ENCODE data around the gene SEMA4G. TPM values are rescaled to one million over a fixed set of nuclear protein-coding genes. Genes with fewer than 3 reads are reported as not detected.
"Not testable (repeated sequence)": the region's sequence is repeated elsewhere in the genome, so short reads cannot be mapped to it uniquely, and the experiment has no call there.

Gene SEMA4G
- total RNA-seq, 2 donors from 2014 or later, result 3.4 to 4.0 TPM

DNA sequence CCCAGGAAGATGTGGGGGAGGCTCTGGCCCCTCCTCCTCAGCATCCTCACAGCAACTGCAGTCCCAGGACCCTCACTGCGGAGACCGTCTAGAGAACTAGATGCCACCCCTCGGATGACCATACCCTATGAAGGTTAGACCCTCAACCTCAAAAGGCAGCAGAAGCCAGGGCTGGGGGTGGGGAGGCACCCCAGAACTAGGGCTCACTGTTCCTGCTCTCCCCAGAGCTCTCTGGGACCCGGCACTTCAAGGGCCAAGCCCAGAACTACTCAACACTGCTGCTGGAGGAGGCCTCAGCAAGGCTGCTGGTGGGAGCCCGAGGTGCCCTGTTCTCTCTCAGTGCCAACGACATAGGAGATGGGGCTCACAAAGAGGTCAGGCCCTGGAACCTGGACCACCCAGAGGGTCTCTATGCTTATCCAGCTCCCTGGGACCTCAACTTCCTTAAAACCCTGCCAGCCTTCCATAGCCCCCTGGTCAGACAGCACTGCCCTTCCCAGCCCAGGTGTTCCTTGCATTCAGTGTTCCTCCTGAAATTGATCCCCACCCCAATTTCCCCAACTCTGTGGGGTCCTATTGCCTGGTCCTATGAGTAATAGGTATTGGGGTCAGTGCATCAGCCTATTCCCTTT is 3.7 kb downstream of the SEMA4G start:
- DNase-seq (ENCODE audit: low spot score), result peak; percentile 42
- Histone ChIP-seq H3K36me3 (no peaks in the 10 kb centered on the region), H3K27me3 (no peaks in the 10 kb centered on the region), H3K27ac (no peak overlapping the region), H3K4me3 (no peak overlapping the region), H3K4me1 (peaks cover 0 to 15% of the 10 kb centered on the region in 2 donors), H3K9me3 (no peaks in the 10 kb centered on the region)
- TF ChIP-seq, protein P1, sequence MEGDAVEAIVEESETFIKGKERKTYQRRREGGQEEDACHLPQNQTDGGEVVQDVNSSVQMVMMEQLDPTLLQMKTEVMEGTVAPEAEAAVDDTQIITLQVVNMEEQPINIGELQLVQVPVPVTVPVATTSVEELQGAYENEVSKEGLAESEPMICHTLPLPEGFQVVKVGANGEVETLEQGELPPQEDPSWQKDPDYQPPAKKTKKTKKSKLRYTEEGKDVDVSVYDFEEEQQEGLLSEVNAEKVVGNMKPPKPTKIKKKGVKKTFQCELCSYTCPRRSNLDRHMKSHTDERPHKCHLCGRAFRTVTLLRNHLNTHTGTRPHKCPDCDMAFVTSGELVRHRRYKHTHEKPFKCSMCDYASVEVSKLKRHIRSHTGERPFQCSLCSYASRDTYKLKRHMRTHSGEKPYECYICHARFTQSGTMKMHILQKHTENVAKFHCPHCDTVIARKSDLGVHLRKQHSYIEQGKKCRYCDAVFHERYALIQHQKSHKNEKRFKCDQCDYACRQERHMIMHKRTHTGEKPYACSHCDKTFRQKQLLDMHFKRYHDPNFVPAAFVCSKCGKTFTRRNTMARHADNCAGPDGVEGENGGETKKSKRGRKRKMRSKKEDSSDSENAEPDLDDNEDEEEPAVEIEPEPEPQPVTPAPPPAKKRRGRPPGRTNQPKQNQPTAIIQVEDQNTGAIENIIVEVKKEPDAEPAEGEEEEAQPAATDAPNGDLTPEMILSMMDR (IDR thresholded peaks at IDR 0.05), result no peak

DNA sequence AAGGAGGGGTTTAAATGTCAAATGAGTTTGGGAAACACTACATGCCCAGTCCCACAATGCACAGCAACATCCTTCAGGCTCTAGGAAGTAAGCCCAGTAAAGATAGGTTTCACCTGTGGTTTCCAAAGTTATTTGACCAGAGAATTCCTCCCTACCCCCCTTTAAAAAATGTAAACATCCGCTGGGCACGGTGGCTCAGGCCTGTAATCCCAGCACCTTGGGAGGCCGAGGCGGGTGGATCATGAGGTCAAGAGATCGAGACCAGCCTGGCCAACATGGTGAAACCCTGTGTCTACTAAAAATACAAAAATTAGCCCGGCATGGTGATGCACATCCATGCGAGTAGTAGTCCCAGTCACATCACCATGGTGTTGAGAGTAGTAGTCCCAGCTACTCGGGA is 6.1 kb downstream of the SEMA4G start:
- H3K4me1 ChIP-seq; H3K27ac ChIP-seq; H3K36me3 ChIP-seq; H3K4me3 ChIP-seq; H3K9me3 ChIP-seq; DNase-seq (ENCODE audit: low spot score); H3K27me3 ChIP-seq: not testable (repeated sequence)

DNA sequence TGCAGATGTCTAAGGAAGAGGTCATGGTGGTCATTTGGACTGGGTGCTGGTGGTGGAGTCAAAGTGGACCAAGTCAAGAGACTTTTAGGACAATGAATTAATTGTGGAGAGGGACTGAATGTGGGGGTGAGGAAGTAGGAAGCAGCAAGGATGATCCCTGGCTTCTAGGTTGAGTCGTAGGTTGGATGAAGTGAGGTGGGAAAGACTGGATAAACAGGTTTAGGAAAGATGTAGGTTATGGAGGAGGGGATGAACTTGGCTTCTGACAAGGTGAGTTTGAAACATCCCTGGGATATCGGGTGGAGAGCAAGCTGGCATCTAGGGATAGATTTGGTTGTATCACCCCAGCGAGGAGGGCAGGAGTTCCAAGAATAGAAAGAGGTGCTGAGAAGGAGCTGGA is 7.6 kb downstream of the SEMA4G start:
- H3K4me3 ChIP-seq, result no peak overlapping the region
- H3K27me3 ChIP-seq, result no peaks in the 10 kb centered on the region
- TF ChIP-seq, protein P1 (IDR thresholded peaks at IDR 0.05), result no peak
- no peaks in the 10 kb centered on the region for H3K9me3 ChIP-seq
- no peak overlapping the region for H3K27ac ChIP-seq
- no peak for DNase-seq (ENCODE audit: low spot score)
- H3K36me3 ChIP-seq, result peaks cover 14% of the 10 kb centered on the region
- no peaks in the 10 kb centered on the region for H3K4me1 ChIP-seq

- no peaks in the 10 kb centered on the region for H3K9me3 ChIP-seq
- TF ChIP-seq, protein P1 (IDR thresholded peaks at IDR 0.05), result no peak
- no peak for DNase-seq (ENCODE audit: low spot score)
- no peaks in the 10 kb centered on the region for H3K27me3 ChIP-seq
- H3K27ac ChIP-seq, result no peak overlapping the region
- no peaks in the 10 kb centered on the region for H3K4me1 ChIP-seq
- no peak overlapping the region for H3K4me3 ChIP-seq
- peaks cover 14% of the 10 kb centered on the region for H3K36me3 ChIP-seq
Observed at GRCh38 chr10:100977436-100977835, 8.1 kb downstream of the SEMA4G start.

DNA sequence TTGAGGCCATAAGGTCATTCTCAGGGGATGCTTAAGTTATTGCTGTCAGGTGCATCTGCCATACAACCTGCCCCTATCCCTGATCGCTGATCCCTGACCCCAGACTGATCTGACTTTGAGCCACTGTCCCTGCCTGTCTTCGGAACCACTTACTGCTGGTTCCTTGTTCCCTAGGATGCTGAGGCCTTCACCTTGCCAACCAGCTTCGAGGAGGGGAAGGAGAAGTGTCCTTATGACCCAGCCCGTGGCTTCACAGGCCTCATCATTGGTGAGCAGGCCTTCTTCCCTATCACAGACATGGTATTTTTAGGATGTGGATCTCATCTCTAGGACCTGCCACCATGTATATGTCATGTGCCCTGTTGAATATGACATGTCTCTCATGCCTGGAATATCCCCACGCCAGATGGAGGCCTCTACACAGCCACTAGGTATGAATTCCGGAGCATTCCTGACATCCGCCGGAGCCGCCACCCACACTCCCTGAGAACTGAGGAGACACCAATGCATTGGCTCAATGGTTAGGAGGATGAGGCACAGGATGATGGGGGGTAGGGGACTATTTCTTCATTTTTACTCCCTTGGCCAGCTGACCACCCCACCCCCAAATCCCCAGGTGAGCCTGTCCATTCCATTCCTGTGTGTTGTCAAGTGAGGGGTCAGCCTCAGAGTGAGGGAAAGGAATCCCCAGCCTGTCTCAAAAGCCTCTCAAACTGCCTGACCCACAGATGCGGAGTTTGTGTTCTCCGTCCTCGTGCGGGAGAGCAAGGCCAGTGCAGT is 9.0 kb downstream of the SEMA4G start:
- H3K4me3 ChIP-seq, result no peak overlapping the region
- no peak for DNase-seq (ENCODE audit: low spot score)
- no peaks in the 10 kb centered on the region for H3K4me1 ChIP-seq
- no peaks in the 10 kb centered on the region for H3K9me3 ChIP-seq
- TF ChIP-seq, protein P1 (IDR thresholded peaks at IDR 0.05), result no peak
- H3K36me3 ChIP-seq, result peaks cover 16% of the 10 kb centered on the region
- no peak overlapping the region for H3K27ac ChIP-seq
- no peaks in the 10 kb centered on the region for H3K27me3 ChIP-seq

DNA sequence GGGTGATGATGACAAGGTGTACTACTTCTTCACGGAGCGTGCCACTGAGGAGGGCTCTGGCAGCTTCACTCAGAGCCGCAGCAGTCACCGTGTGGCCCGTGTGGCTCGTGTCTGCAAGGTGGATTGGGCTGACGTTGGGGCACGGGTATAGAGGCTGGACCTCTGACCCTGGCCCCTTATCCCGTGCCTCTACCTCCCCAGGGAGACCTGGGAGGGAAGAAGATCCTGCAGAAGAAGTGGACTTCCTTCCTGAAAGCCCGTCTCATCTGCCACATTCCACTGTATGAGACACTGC is 9.5 kb downstream of the SEMA4G start:
- Histone ChIP-seq H3K27ac (no peak overlapping the region), H3K9me3 (no peaks in the 10 kb centered on the region), H3K4me3 (no peak overlapping the region), H3K27me3 (no peaks in the 10 kb centered on the region), H3K4me1 (no peaks in the 10 kb centered on the region), H3K36me3 (peaks cover 21% of the 10 kb centered on the region)
- no peak for DNase-seq (ENCODE audit: low spot score)
- TF ChIP-seq, protein P1 (IDR thresholded peaks at IDR 0.05), result no peak
